GM12864 (cell line): ENCODE measurements around the gene C1QTNF6.

ENCODE experiments used
- DNase-seq: peaks from one replicate; pipeline ENCODE4 v3.0.0-alpha.2; 2011; ENCODE audit warnings: low read depth
- H3K4me3 ChIP-seq: 2 replicates; pipeline ENCODE4 v1.5.1; 2011; ENCODE audit warnings: mild to moderate bottlenecking, low read depth, low read length, control low read depth
- CTCF ChIP-seq: IDR thresholded peaks from 2 replicates; pipeline ENCODE4 v1.5.1; 2011; ENCODE audit warnings: low read depth, mild to moderate bottlenecking, moderate library complexity, low read length, control low read depth, inconsistent platforms; ENCODE audit errors: missing control alignments

The C1QTNF6 gene

GRCh38 chr22:37221424-37222333, 33.6 kb upstream of the C1QTNF6 start:
- no peak for DNase-seq
- peak; percentile 9 for TF ChIP-seq CTCF

GRCh38 chr22:37220543-37220981, 32.5 kb upstream of the C1QTNF6 start:
- DNase-seq, result no peak
- TF ChIP-seq CTCF, result no peak
- no peak overlapping the region; the same call in 1 of the 2 replicates for H3K4me3 ChIP-seq

More at GRCh38 chr22:37221424-37222333, 33.6 kb upstream of the C1QTNF6 start:
- no peak overlapping the region for H3K4me3 ChIP-seq

GRCh38 chr22:37219533-37219932, 31.5 kb upstream of the C1QTNF6 start:
- no peak for DNase-seq
- TF ChIP-seq CTCF, result no peak
- H3K4me3 ChIP-seq, result peak overlapping the region; percentile 51

GRCh38 chr22:37218771-37219411, 30.8 kb upstream of the C1QTNF6 start:
- peak overlapping the region; percentile 51 for H3K4me3 ChIP-seq
- peak; percentile 97 for DNase-seq
- TF ChIP-seq CTCF, result no peak

GRCh38 chr22:37218399-37218770, 30.3 kb upstream of the C1QTNF6 start:
- peak overlapping the region; percentile 37 for H3K4me3 ChIP-seq
- no peak for DNase-seq
- TF ChIP-seq CTCF, result no peak

GRCh38 chr22:37215890-37216289, 27.8 kb upstream of the C1QTNF6 start:
- no peak for TF ChIP-seq CTCF
- H3K4me3 ChIP-seq, result no peak overlapping the region
- no peak for DNase-seq

- no peak overlapping the region for H3K4me3 ChIP-seq
- no peak for TF ChIP-seq CTCF
- DNase-seq, result no peak
Observed at GRCh38 chr22:37214731-37215030, 26.6 kb upstream of the C1QTNF6 start.
